H1 (cell line): ENCODE results near the gene SLC38A2. TPM values are rescaled to one million over a fixed set of nuclear protein-coding genes. Genes with fewer than 3 reads are reported as not detected.

ENCODE experiments used
- CTCF ChIA-PET: fragments of 300-600 bp; sonication (Branson Sonifier 250); formaldehyde crosslinking; loops from one replicate; lab custom pipeline; 2021; ENCODE audit not compliant: partially characterized antibody; lab: Charles Lee
- POLR2A ChIA-PET: fragments of 300-600 bp; sonication (Branson Sonifier 250); formaldehyde crosslinking; loops from one replicate; lab custom pipeline; 2021; ENCODE audit warnings: inconsistent platforms; ENCODE audit not compliant: partially characterized antibody; lab: Charles Lee
- DNase-seq, 2 experiments: peaks; one replicate each; pipeline versions ENCODE4 v3.0.0 to v3.0.0-alpha.2; 2010 to 2022; ENCODE audit warnings: low spot score in 2 of 2, low read depth in 1 of 2, mixed read lengths in 1 of 2
- FAIRE-seq: peaks from 2 replicates; lab custom pipeline; 2011; peaks lifted over from hg19 to GRCh38; lab: Jason Lieb, UNC
- H2AFZ ChIP-seq: 2 replicates; pipeline ENCODE4 v1.8.1; 2012; ENCODE audit warnings: low read length, inconsistent platforms
- H2AK5ac ChIP-seq: 2 replicates; pipeline ENCODE4 v1.6.1; 2013; ENCODE audit warnings: low read depth, low read length
- H2BK120ac ChIP-seq: replicated peaks from 2 replicates; pipeline ENCODE3; 2013; ENCODE audit warnings: low read depth, low read length, inconsistent platforms
- H2BK12ac ChIP-seq: 2 replicates; pipeline ENCODE4 v1.6.1; 2013; ENCODE audit warnings: low read depth, low read length
- H2BK15ac ChIP-seq: 2 replicates; pipeline ENCODE4 v1.6.1; 2013; ENCODE audit warnings: low read length
- H2BK20ac ChIP-seq: 2 replicates; pipeline ENCODE4 v1.6.1; 2013; ENCODE audit warnings: low read length
- H2BK5ac ChIP-seq: 2 replicates; pipeline ENCODE4 v1.6.1; 2013; ENCODE audit warnings: low read depth, low read length
- H3K14ac ChIP-seq: 2 replicates; pipeline ENCODE4 v1.6.1; 2013; ENCODE audit warnings: inconsistent platforms; ENCODE audit not compliant: insufficient read length
- H3K18ac ChIP-seq: 2 replicates; pipeline ENCODE4 v1.6.1; 2013; ENCODE audit warnings: low read length; ENCODE audit errors: extremely low read depth
- H3K23ac ChIP-seq: 2 replicates; pipeline ENCODE4 v1.6.1; 2013; ENCODE audit warnings: inconsistent platforms; ENCODE audit not compliant: insufficient read length
- H3K23me2 ChIP-seq: 2 replicates; pipeline ENCODE4 v1.6.1; 2013; ENCODE audit warnings: low read depth, low read length
- H3K27ac ChIP-seq: 2 replicates; pipeline ENCODE4 v1.6.1; 2011; ENCODE audit warnings: low read depth, low read length, inconsistent platforms
- H3K27me3 ChIP-seq, 4 experiments: replicated peaks in 1 of 4; 1 replicate in 1 of 4; 2 replicates in 3 of 4; pipeline versions ENCODE4 v1.6.1 to v1.8.1; 2011 to 2013; ENCODE audit warnings: low read length in 3 of 4, mild to moderate bottlenecking in 3 of 4, inconsistent platforms in 2 of 4, mixed read lengths in 2 of 4, moderate library complexity in 1 of 4; ENCODE audit not compliant: control insufficient read depth in 3 of 4, insufficient read depth in 3 of 4; ENCODE audit errors: extremely low read depth in 1 of 4
- H3K36me3 ChIP-seq, 4 experiments: 2 replicates each; pipeline versions ENCODE4 v1.6.1 to v1.8.1; 2011 to 2013; ENCODE audit warnings: mild to moderate bottlenecking in 4 of 4, low read length in 3 of 4, moderate library complexity in 2 of 4, control low read depth in 1 of 4, inconsistent platforms in 1 of 4; ENCODE audit not compliant: insufficient read depth in 4 of 4, control insufficient read depth in 2 of 4
- H3K4ac ChIP-seq: replicated peaks from 2 replicates; pipeline ENCODE3; 2013; ENCODE audit warnings: low read length, low read depth, mixed read lengths, inconsistent platforms; ENCODE audit not compliant: insufficient read length
- H3K4me1 ChIP-seq, 4 experiments: replicated peaks in 1 of 4; 1 replicate in 1 of 4; 2 replicates in 3 of 4; pipeline versions ENCODE4 v1.6.1 to v1.8.1; 2011 to 2013; ENCODE audit warnings: low read length in 3 of 4, inconsistent platforms in 2 of 4, mixed read lengths in 1 of 4; ENCODE audit not compliant: insufficient read depth in 4 of 4, control insufficient read depth in 3 of 4
- H3K4me2 ChIP-seq, 2 experiments: 2 replicates each; pipeline versions ENCODE4 v1.6.1 to v1.8.1; 2011 to 2013; ENCODE audit warnings: low read depth in 2 of 2, low read length in 2 of 2, control low read depth in 1 of 2, inconsistent platforms in 1 of 2, mild to moderate bottlenecking in 1 of 2; ENCODE audit not compliant: insufficient read depth in 1 of 2
- H3K4me3 ChIP-seq, 4 experiments: fragments of 200-600, 300-600 bp in 1 of 4; sonication (generic), shearing (Covaris generic), sonication (Bioruptor Twin) in 1 of 4; 2 replicates each; pipeline versions ENCODE4 v1.5.1 to v1.8.1; 2011 to 2016; ENCODE audit warnings: low read length in 4 of 4, low read depth in 3 of 4, control low read depth in 2 of 4, inconsistent platforms in 2 of 4, mild to moderate bottlenecking in 2 of 4, mixed read lengths in 1 of 4, moderate library complexity in 1 of 4; ENCODE audit not compliant: insufficient read depth in 2 of 4; ENCODE audit errors: extremely low read depth in 1 of 4
- H3K56ac ChIP-seq: replicated peaks from 2 replicates; pipeline ENCODE3; 2013; ENCODE audit warnings: low read depth, mild to moderate bottlenecking, mixed read lengths, low read length, inconsistent platforms; ENCODE audit not compliant: insufficient read length
- H3K79me1 ChIP-seq: 2 replicates; pipeline ENCODE4 v1.6.1; 2013; ENCODE audit warnings: low read depth, low read length, control low read depth
- H3K79me2 ChIP-seq, 2 experiments: 2 replicates each; pipeline versions ENCODE4 v1.6.1 to v1.8.1; 2012 to 2013; ENCODE audit warnings: low read length in 2 of 2, mild to moderate bottlenecking in 2 of 2, inconsistent platforms in 1 of 2; ENCODE audit not compliant: insufficient read depth in 2 of 2, control insufficient read depth in 1 of 2
- H3K9ac ChIP-seq, 4 experiments: replicated peaks in 1 of 4; 1 replicate in 1 of 4; 2 replicates in 3 of 4; pipeline versions ENCODE4 v1.6.1 to v1.8.1; 2011 to 2013; ENCODE audit warnings: low read depth in 3 of 4, low read length in 3 of 4, control low read depth in 2 of 4, mild to moderate bottlenecking in 2 of 4, moderate library complexity in 2 of 4, inconsistent platforms in 1 of 4; ENCODE audit errors: extremely low read depth in 1 of 4
- H3K9me3 ChIP-seq, 2 experiments: 2 replicates each; pipeline versions ENCODE4 v1.6.1 to v1.8.1; 2012 to 2013; ENCODE audit warnings: mild to moderate bottlenecking in 2 of 2, moderate library complexity in 2 of 2, control low read depth in 1 of 2, inconsistent platforms in 1 of 2, low read depth in 1 of 2, low read length in 1 of 2, mixed read lengths in 1 of 2; ENCODE audit not compliant: insufficient read depth in 2 of 2
- H4K20me1 ChIP-seq, 2 experiments: replicated peaks in 1 of 2; 2 replicates each; pipeline versions ENCODE3 to v1.8.1; 2011 to 2013; ENCODE audit warnings: inconsistent platforms in 2 of 2, low read length in 2 of 2, mild to moderate bottlenecking in 1 of 2; ENCODE audit not compliant: insufficient read depth in 2 of 2, control insufficient read depth in 1 of 2
- H4K5ac ChIP-seq: 2 replicates; pipeline ENCODE4 v1.6.1; 2013; ENCODE audit warnings: low read length, low read depth, mixed read lengths, inconsistent platforms; ENCODE audit not compliant: insufficient read length
- H4K8ac ChIP-seq: 2 replicates; pipeline ENCODE4 v1.8.0; 2013; ENCODE audit warnings: mild to moderate bottlenecking, moderate library complexity, low read length, inconsistent platforms; ENCODE audit not compliant: insufficient read depth; ENCODE audit errors: extremely low read depth
- H4K91ac ChIP-seq: replicated peaks from 2 replicates; pipeline ENCODE3; 2013; ENCODE audit warnings: low read length, mixed read lengths, inconsistent platforms; ENCODE audit not compliant: insufficient read length
- CEBPB ChIP-seq: IDR thresholded peaks from 2 replicates; pipeline ENCODE4 v1.6.1; 2012; ENCODE audit warnings: low read depth, low read length
- POLR2A ChIP-seq, 2 experiments: IDR thresholded peaks; 1 replicate in 1 of 2; 2 replicates in 1 of 2; pipeline ENCODE4 v1.6.1; 2011; ENCODE audit warnings: low read depth in 2 of 2, low read length in 2 of 2, mild to moderate bottlenecking in 2 of 2; ENCODE audit errors: control extremely low read depth in 1 of 2
- RNF2 ChIP-seq: fragments of 200-900, 300-1000 bp; sonication (generic); IDR thresholded peaks from 2 replicates; pipeline ENCODE4 v1.7.1; 2016; ENCODE audit warnings: borderline replicate concordance, low read depth, mild to moderate bottlenecking, antibody characterized with exemption, low read length; ENCODE audit not compliant: poor library complexity, severe bottlenecking; ENCODE audit errors: missing control alignments
- SAP30 ChIP-seq: fragments of 300-600 bp; sonication (generic); IDR thresholded peaks from 2 replicates; pipeline ENCODE4 v1.7.1; 2012; ENCODE audit warnings: low read length, moderate library complexity, mild to moderate bottlenecking, inconsistent platforms; ENCODE audit not compliant: insufficient read depth, insufficient replicate concordance
- WGBS, 2 experiments: shearing (Covaris generic) in 1 of 2; methylation state at CpG; one replicate each; pipeline versions ENCODE4 v1.1.6 to v1.1.7; 2013 to 2015; ENCODE audit warnings: low lambda C conversion rate in 2 of 2, mixed read lengths in 2 of 2, inconsistent platforms in 1 of 2, low coverage in 1 of 2, missing lambda C conversion rate in 1 of 2; ENCODE audit not compliant: insufficient replicate concordance in 2 of 2, insufficient coverage in 1 of 2, insufficient read length in 1 of 2; ENCODE audit errors: extremely low coverage in 1 of 2, missing lambda C conversion rate in 1 of 2; 5-methylcytosine and 5-hydroxymethylcytosine counted together
- polyA plus RNA-seq, 7 experiments: library from polyadenylated mRNA; depleted of rRNA in 3 of 7; stranded (reverse) in 5 of 7; unstranded in 2 of 7; fragments of >200 nt in 5 of 7; fragments of 200-250 nt in 2 of 7; gene quantifications; 1 replicate in 5 of 7; 2 replicates in 1 of 7; 4 replicates in 1 of 7; pipeline versions ENCODE4 v1.2.1 to v1.2.3, GENCODE V29; 2011 to 2013; ENCODE audit warnings: missing spikeins in 2 of 7, mixed read lengths in 2 of 7
- total RNA-seq: library from RNA; stranded (reverse); fragmentation: NEBNext Ultra II Directional; extraction: Animal tissue kit (Norgen Biotek cat#: 25700); gene quantifications from 2 replicates; pipeline ENCODE4 v1.2.1, GENCODE V29; 2021

Gene SLC38A2
- total and polyA plus RNA-seq, 2 of the 8 experiments (the other 6 are each of a cell fraction or from before 2014, with no cell fraction given), result 163 to 684 TPM

DNA sequence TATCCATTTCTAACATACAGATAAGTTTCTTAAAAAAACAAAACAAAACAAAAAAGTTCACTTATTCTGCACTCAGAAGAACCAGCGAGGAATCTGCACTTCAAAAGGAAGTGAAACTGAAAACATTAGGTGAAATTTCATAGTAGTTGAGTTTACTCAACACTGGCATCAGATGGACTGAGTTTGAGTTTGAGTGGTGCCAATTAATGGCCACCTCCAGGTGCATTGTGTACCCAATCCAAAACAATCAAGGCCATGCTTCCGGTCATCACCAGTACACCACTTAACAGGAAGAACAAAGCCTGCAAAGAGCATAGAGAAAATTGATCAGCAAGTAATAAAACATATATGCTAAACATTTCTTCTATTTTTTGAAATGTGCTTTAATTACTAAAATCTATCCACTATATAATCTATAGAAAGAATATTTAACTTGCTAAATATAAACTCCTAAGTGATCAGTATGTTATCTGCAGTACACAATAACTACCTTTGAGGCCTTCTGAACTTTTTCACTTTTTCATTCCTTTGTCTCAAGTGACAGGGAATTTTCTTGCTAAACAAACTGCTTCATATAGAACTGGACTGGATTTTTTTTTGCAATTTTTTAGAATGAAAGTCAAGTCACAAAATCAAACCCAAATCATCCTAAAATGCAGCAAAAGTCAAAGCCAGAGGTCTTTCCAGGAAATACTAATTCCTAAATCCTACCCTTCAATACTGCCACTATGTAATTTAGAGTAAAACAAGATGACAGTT is 11.5 kb downstream of the SLC38A2 start:
- Histone ChIP-seq H2AK5ac (no peak overlapping the region), H3K27ac (no peak overlapping the region), H4K5ac (no peak overlapping the region), H3K9me3 (no peaks in the 10 kb centered on the region), H3K56ac (no peak overlapping the region), H3K27me3 (no peaks in the 10 kb centered on the region), H3K18ac (no peak overlapping the region), H3K79me1 (no peaks in the 10 kb centered on the region), H3K14ac (no peak overlapping the region), H3K4ac (no peak overlapping the region), H2BK120ac (no peak overlapping the region), H3K4me3 (no peak overlapping the region), H3K4me2 (no peak overlapping the region), H2BK5ac (no peak overlapping the region), H4K8ac (no peak overlapping the region), H3K9ac (no peak overlapping the region), H2AFZ (no peak overlapping the region), H3K4me1 (no peaks in the 10 kb centered on the region), H2BK20ac (no peak overlapping the region), H2BK15ac (no peak overlapping the region), H4K20me1 (peaks cover 15 to 20% of the 10 kb centered on the region in 2 experiments), H2BK12ac (no peak overlapping the region), H3K36me3 (peaks cover 44 to 77% (median 67%) of the 10 kb centered on the region in 4 experiments), H3K23me2 (no peaks in the 10 kb centered on the region), H3K23ac (no peak overlapping the region), H4K91ac (no peak overlapping the region), H3K79me2 (peaks cover 0 to 15% of the 10 kb centered on the region in 2 experiments; a peak in 2 of 4 replicates)
- no peak for DNase-seq
- ChIA-PET CTCF (no interaction called here), POLR2A (interaction anchor here (1.1 to 12.8 kb wide), 4 partner anchors 7 to 21 kb away, joined by 7 to 233 read pairs (median 30); partner anchors contain the start of gene SLC38A2)
- TF ChIP-seq CEBPB (no peak), SAP30 (no peak), RNF2 (no peak), POLR2A (IDR thresholded peaks at IDR 0.05; ENCODE audit: control extremely low read depth in 1 of 2, low read depth in 2 of 2, low read length in 2 of 2) (0 out of 3 replicates have a peak, but pooled peaks of 1 of the 2 experiments have one; percentile 15)
- WGBS, 2 experiments, result 93% methylated on average over 2 of the region's 2 CpGs; no CpG with 5 or more reads in 1 of the 2 experiments
- FAIRE-seq, result no peak
